ENCODE data around the gene RAB35.

- TF ChIP-seq CTCF (IDR thresholded peaks at IDR 0.05): no peak
- no peak; the same call in 1 of the 2 replicates for TF ChIP-seq POLR2AphosphoS5 (IDR thresholded peaks at IDR 0.05; ENCODE audit: low read depth, low read length)
- no peak for TF ChIP-seq FOSL2 (IDR thresholded peaks at IDR 0.05; ENCODE audit: borderline replicate concordance, low read depth)
- TF ChIP-seq TEAD4 (IDR thresholded peaks at IDR 0.05; ENCODE audit: borderline replicate concordance, insufficient read depth): no peak
- no peak for TF ChIP-seq SIN3A (IDR thresholded peaks at IDR 0.05; ENCODE audit: borderline replicate concordance, low read depth, low read length)
- no peak for TF ChIP-seq GABPA (IDR thresholded peaks at IDR 0.05; ENCODE audit: low read depth)
- TF ChIP-seq ELF1 (IDR thresholded peaks at IDR 0.05): no peak
- TF ChIP-seq MAX (IDR thresholded peaks at IDR 0.05; ENCODE audit: low read depth): no peak
- no peak for TF ChIP-seq TAF1 (IDR thresholded peaks at IDR 0.05; ENCODE audit: borderline replicate concordance, low read depth, low read length)
- TF ChIP-seq EZH2phosphoT487 (IDR thresholded peaks at IDR 0.05; ENCODE audit: borderline replicate concordance, low read depth): no peak
- no peak for TF ChIP-seq SMC3 (IDR thresholded peaks at IDR 0.05; ENCODE audit: low read depth, low read length)
- no peak for TF ChIP-seq FOXJ3 (CRISPR knock-in tag; IDR thresholded peaks at IDR 0.05)
- TF ChIP-seq FOXM1 (IDR thresholded peaks at IDR 0.05; ENCODE audit: low read depth): no peak
- no peak for TF ChIP-seq GATA2 (CRISPR knock-in tag; IDR thresholded peaks at IDR 0.05)
Measured at GRCh38 chr12:120091371-120092090, 25.0 kb downstream of the RAB35 start.

Data from SK-N-SH (cell line).